Gastrocnemius medialis (tissue), 4 donors: ENCODE data around the gene IFNG.

ENCODE experiments used
- CTCF ChIP-seq, 5 experiments: fragments of 450-650 bp in 3 of 5; fragments of 200-600 bp in 2 of 5; sonication (generic) in 2 of 5; IDR thresholded peaks in 4 of 5; conservative IDR thresholded peaks in 1 of 5; 1 replicate in 4 of 5; 2 replicates in 1 of 5; pipeline ENCODE4 v1.5.1; 2016 to 2019; ENCODE audit warnings: antibody characterized with exemption in 5 of 5, mild to moderate bottlenecking in 3 of 5, moderate library complexity in 3 of 5
- POLR2A ChIP-seq, 2 donors: fragments of 450-650 bp; IDR thresholded peaks; one replicate each; pipeline ENCODE4 v1.6.1; 2017; ENCODE audit warnings: antibody characterized with exemption in 2 of 2, mild to moderate bottlenecking in 2 of 2, moderate library complexity in 2 of 2

- TF ChIP-seq CTCF (IDR thresholded peaks at IDR 0.05 in 4 of 5, conservative IDR thresholded peaks at IDR 0.05 in 1 of 5) (no peak), POLR2A (IDR thresholded peaks at IDR 0.05) (no peak)
Observed at GRCh38 chr12:68157380-68157779, 2.2 kb downstream of the IFNG start.
